ENCODE data around the gene CLSTN1.

CLSTN1 gene

DNA sequence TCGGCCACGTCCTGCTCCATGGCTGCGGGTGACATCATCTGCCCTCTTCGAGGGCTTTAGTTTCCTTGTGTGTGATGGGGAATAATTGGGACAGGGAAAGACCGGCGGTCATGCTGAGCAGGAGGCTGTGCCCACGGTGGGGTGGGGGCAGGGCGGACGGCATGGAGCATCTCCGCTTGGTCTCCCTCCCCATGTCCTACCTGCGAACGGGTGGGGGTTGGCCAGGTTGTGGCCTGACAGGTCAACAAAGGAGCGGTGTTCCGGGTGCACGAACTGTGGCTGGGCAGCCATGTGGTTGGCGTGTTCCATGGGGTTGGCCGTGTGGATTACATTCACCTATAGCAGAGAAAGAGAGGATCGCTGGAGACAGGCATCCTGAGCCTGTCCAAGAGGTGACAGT is 92.2 kb downstream of the CLSTN1 start:
- TF ChIP-seq, protein P1, sequence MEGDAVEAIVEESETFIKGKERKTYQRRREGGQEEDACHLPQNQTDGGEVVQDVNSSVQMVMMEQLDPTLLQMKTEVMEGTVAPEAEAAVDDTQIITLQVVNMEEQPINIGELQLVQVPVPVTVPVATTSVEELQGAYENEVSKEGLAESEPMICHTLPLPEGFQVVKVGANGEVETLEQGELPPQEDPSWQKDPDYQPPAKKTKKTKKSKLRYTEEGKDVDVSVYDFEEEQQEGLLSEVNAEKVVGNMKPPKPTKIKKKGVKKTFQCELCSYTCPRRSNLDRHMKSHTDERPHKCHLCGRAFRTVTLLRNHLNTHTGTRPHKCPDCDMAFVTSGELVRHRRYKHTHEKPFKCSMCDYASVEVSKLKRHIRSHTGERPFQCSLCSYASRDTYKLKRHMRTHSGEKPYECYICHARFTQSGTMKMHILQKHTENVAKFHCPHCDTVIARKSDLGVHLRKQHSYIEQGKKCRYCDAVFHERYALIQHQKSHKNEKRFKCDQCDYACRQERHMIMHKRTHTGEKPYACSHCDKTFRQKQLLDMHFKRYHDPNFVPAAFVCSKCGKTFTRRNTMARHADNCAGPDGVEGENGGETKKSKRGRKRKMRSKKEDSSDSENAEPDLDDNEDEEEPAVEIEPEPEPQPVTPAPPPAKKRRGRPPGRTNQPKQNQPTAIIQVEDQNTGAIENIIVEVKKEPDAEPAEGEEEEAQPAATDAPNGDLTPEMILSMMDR (conservative IDR thresholded peaks at IDR 0.05): no peak

DNA sequence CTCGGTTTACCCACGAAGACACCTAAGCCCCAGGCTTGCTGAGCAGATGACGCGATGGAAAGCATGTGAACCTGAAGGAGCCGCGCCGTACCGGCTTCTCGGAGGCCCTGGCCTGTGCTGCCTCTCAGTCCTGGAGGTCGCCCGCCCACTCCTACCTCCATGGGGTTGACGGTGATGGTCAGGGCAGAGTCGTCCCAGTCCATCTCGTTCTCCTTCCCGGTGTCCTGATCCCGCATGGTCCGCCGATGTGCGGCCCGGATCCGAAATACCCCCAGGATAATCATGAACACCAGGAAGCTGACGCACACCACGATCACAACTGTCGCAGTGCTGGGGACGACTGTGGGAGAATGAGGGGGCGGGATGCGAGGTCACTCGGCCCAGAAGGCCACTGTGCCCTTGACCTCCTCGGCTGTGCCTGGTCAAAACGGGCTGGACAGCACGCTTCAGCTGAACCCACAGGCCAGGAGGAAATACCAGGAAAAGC is 92.7 kb downstream of the CLSTN1 start:
- no peak overlapping the region for H3K27ac ChIP-seq
- TF ChIP-seq, protein P1 (conservative IDR thresholded peaks at IDR 0.05): no peak

More for the DNA sequence above, 92.2 kb downstream of the CLSTN1 start:
- no peak overlapping the region for H3K27ac ChIP-seq

DNA sequence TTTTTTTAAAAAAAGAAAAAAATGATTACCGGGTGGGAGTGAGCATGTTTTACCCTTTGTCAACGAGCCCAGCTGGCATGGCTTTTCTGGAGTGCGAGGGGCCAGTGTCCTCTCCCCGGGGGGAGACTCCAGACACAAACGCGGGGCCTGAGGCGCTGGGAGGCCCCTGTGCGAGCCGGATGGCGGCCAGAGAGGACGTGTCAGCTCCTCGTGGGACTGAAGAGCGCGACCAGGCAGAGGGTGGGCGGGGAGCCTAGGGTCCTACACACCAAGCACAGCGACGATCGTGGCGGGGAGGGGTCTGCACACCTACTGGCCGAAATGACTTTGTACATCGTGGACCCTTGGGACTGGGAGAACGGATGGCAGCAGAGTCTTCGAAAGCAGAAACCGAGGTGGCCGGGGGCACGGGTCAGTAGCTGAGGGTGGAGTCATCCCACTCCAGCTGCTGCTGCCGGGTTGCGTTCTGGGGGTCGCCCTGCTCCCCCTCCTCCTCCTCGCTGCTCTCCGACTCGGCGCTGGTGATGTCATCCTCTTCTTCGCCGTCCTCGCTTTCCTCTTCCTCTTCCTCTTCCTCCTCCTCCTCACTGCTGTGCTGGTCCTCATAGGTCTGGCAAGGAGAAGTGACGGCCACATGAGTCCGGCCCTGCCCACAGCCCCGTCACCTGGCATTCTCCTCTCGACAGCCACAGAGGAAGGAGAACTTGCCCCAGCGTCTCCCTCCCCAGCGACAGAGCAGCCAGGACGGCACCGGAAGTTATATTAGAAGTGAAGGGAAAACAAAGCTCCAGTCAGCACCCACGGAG is 93.5 kb downstream of the CLSTN1 start:
- no peak overlapping the region for H3K27ac ChIP-seq
- TF ChIP-seq, protein P1 (conservative IDR thresholded peaks at IDR 0.05): no peak

DNA sequence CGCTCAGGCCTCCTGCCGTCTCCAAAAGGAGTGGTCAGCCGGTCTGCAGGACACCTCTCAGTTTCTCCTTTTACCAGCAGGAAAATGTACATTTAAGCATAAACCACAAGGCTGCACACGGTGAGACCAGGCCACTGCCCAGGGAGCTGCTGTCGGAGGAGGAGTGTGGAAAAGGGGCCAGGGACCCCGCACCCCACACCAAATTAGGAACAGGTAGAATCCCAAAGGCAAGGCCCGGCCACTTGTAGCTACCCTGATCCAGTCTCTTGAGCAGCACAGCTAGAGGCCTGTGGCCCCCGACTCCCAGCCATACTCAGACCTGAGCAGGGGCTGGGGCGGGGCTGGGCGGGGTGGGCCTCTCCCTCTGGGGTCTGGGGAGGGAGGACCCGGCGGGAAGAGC is 94.2 kb downstream of the CLSTN1 start:
- no peak overlapping the region for H3K27ac ChIP-seq
- TF ChIP-seq, protein P1 (conservative IDR thresholded peaks at IDR 0.05): no peak

DNA sequence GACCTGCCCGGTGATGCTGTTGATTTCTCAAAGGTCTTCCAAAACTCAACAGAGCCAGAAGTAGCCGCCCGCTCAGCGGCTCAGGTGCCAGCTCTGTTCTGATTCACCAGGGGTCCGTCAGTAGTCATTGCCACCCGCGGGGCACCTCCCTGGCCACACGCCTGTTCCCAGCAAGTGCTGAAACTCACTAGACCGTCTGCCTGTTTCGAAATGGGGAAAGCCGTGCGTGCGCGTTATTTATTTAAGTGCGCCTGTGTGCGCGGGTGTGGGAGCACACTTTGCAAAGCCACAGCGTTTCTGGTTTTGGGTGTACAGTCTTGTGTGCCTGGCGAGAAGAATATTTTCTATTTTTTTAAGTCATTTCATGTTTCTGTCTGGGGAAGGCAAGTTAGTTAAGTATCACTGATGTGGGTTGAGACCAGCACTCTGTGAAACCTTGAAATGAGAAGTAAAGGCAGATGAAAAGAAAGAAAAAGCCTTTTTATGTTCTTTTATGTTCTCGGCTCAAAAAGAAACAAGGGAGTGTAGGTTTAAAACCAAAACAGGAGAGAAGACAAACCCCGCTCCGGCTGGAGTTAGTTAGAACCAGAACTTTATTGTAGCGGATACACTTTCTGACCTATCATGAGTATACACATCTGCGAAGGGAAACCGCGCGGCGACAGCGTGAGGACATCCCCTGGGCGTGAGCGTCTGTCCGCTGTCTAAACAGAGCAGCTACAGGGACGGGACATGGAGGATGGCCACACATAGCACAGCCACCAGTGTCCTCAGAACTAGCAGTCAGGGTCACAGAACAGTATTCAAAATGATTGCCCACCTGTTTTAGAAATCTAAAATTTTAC is 95.1 kb downstream of the CLSTN1 start:
- TF ChIP-seq, protein P1 (conservative IDR thresholded peaks at IDR 0.05): no peak

DNA sequence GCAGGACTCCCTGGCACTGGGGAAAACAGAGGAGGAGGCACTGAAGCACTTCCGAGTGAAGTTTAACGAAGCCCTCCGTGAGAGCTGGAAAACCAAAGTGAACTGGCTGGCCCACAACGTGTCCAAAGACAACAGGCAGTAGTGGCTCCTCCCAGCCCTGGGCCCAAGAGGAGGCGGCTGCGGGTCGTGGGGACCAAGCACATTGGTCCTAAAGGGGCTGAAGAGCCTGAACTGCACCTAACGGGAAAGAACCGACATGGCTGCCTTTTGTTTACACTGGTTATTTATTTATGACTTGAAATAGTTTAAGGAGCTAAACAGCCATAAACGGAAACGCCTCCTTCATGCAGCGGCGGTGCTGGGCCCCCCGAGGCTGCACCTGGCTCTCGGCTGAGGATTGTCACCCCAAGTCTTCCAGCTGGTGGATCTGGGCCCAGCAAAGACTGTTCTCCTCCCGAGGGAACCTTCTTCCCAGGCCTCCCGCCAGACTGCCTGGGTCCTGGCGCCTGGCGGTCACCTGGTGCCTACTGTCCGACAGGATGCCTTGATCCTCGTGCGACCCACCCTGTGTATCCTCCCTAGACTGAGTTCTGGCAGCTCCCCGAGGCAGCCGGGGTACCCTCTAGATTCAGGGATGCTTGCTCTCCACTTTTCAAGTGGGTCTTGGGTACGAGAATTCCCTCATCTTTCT is 96.7 kb downstream of the CLSTN1 start:
- TF ChIP-seq, protein P1 (conservative IDR thresholded peaks at IDR 0.05): no peak
- H3K27ac ChIP-seq: no peak overlapping the region

More for the DNA sequence above, 95.1 kb downstream of the CLSTN1 start:
- no peak overlapping the region for H3K27ac ChIP-seq

DNA sequence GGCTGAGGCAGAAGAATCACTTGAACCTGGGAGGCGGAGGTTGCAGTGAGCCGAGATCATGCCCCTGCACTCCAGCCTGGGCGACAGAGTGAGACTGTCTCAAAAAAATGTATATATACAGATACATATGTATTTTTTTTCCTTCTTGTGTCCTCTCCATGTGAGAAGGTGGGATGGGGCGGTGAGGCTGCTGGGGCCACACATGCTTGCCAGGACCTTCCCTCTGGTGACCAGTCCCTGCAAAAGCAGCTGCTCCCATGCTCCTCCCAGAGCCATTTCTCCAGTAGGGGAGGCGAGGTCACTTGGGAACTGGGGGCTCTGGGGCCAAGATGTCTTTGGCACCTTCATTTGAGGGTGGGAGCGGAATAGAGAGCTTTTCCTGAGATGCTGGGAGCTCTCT is 97.4 kb downstream of the CLSTN1 start:
- H3K27ac ChIP-seq: no peak overlapping the region

More for the DNA sequence above, 97.4 kb downstream of the CLSTN1 start:
- TF ChIP-seq, protein P1 (conservative IDR thresholded peaks at IDR 0.05): no peak

Data from VCaP (cell line).